WTC11 (cell line): Measurements from ENCODE around the gene DISC1. TPM values are rescaled to one million over a fixed set of nuclear protein-coding genes. Genes with fewer than 3 reads are reported as not detected.

Source experiments
- ATAC-seq: fragments of 200-7000 bp; cut with Tn5 transposase; 2 replicates; pipeline ENCODE4 v1.10.0; 2021; ENCODE audit warnings: mild to moderate bottlenecking, moderate library complexity
- CTCF ChIA-PET: fragments of 300-600 bp; sonication (Branson Sonifier 250); formaldehyde crosslinking; loops from one replicate; lab custom pipeline; 2021; ENCODE audit warnings: antibody characterized with exemption; lab: Charles Lee
- POLR2A ChIA-PET: fragments of 350-600 bp; sonication (Branson Sonifier 250); formaldehyde crosslinking; loops from one replicate; lab custom pipeline; 2021; ENCODE audit warnings: antibody characterized with exemption; lab: Charles Lee
- DNase-seq: peaks from one replicate; pipeline ENCODE4 v3.0.0; 2021; ENCODE audit warnings: low spot score
- H3K27ac Mint-ChIP-seq: 2 replicates; pipeline ENCODE4 v1.8.0; 2021; ENCODE audit warnings: mixed read lengths
- H3K27me3 Mint-ChIP-seq: 2 replicates; pipeline ENCODE4 v1.8.0; 2021; ENCODE audit warnings: low read depth, mild to moderate bottlenecking, moderate library complexity, mixed read lengths
- H3K36me3 Mint-ChIP-seq: 2 replicates; pipeline ENCODE4 v1.8.0; 2021; ENCODE audit warnings: mixed read lengths
- H3K4me1 Mint-ChIP-seq: 2 replicates; pipeline ENCODE4 v1.8.0; 2022; ENCODE audit warnings: mixed read lengths
- H3K4me3 Mint-ChIP-seq: 2 replicates; pipeline ENCODE4 v1.8.0; 2021; ENCODE audit warnings: mild to moderate bottlenecking, moderate library complexity, mixed read lengths
- H3K9me3 Mint-ChIP-seq: 2 replicates; pipeline ENCODE4 v1.8.0; 2021; ENCODE audit warnings: mixed read lengths
- CTCF ChIP-seq: fragments of 200-600 bp; IDR thresholded peaks from 2 replicates; pipeline ENCODE4 v1.8.0; 2022; ENCODE audit warnings: antibody characterized with exemption
- E2F4 ChIP-seq: sonication (generic); formaldehyde crosslinking; IDR thresholded peaks from 2 replicates; pipeline ENCODE4 v1.8.1; 2022; ENCODE audit warnings: low read depth, mild to moderate bottlenecking, moderate library complexity, missing genetic modification reagents, borderline replicate concordance
- ESRRA ChIP-seq: sonication (generic); formaldehyde crosslinking; IDR thresholded peaks from 2 replicates; pipeline ENCODE4 v1.8.1; 2022; ENCODE audit warnings: mild to moderate bottlenecking, missing genetic modification reagents, borderline replicate concordance
- ETV6 ChIP-seq: sonication (generic); formaldehyde crosslinking; IDR thresholded peaks from 2 replicates; pipeline ENCODE4 v1.8.1; 2022; ENCODE audit warnings: mild to moderate bottlenecking, missing genetic modification reagents
- FOXJ3 ChIP-seq: sonication (generic); formaldehyde crosslinking; IDR thresholded peaks from 2 replicates; pipeline ENCODE4 v1.9.0; 2021; ENCODE audit warnings: missing genetic modification reagents, mild to moderate bottlenecking, borderline replicate concordance
- GTF2I ChIP-seq: fragments of 250-450 bp; sonication (Bioruptor Pico); conservative IDR thresholded peaks from 2 replicates; pipeline ENCODE4 v1.4.0; 2021; ENCODE audit warnings: mild to moderate bottlenecking
- HMGA2 ChIP-seq: fragments of 250-450 bp; sonication (Bioruptor Pico); IDR thresholded peaks from 2 replicates; pipeline ENCODE4 v1.4.0; 2021; ENCODE audit warnings: mild to moderate bottlenecking, moderate library complexity
- JAZF1 ChIP-seq: fragments of 250-450 bp; sonication (Bioruptor Pico); IDR thresholded peaks from 2 replicates; pipeline ENCODE4 v1.9.0; 2021; ENCODE audit warnings: moderate library complexity, mild to moderate bottlenecking, inconsistent platforms
- MXD4 ChIP-seq: fragments of 250-450 bp; sonication (Bioruptor Pico); IDR thresholded peaks from 2 replicates; pipeline ENCODE4 v1.8.0; 2021; ENCODE audit warnings: mild to moderate bottlenecking, moderate library complexity, borderline replicate concordance
- OVOL2 ChIP-seq: fragments of 250-450 bp; sonication (Bioruptor Pico); IDR thresholded peaks from 2 replicates; pipeline ENCODE4 v1.9.0; 2021; ENCODE audit warnings: mild to moderate bottlenecking, borderline replicate concordance
- SMAD4 ChIP-seq: sonication (generic); formaldehyde crosslinking; IDR thresholded peaks from 2 replicates; pipeline ENCODE4 v1.8.0; 2022; ENCODE audit warnings: mild to moderate bottlenecking, missing genetic modification reagents
- STAT6 ChIP-seq: sonication (generic); formaldehyde crosslinking; conservative IDR thresholded peaks from 2 replicates; pipeline ENCODE4 v1.8.1; 2023; ENCODE audit warnings: mild to moderate bottlenecking, low read depth, missing genetic modification reagents, moderate library complexity
- ZBTB43 ChIP-seq: sonication (generic); formaldehyde crosslinking; IDR thresholded peaks from 2 replicates; pipeline ENCODE4 v1.8.1; 2023; ENCODE audit warnings: mild to moderate bottlenecking, missing genetic modification reagents
- ZNF138 ChIP-seq: sonication (generic); formaldehyde crosslinking; conservative IDR thresholded peaks from 2 replicates; pipeline ENCODE4 v1.8.1; 2022; ENCODE audit warnings: mild to moderate bottlenecking, moderate library complexity, missing genetic modification reagents
- ZNF317 ChIP-seq: sonication (generic); formaldehyde crosslinking; IDR thresholded peaks from 2 replicates; pipeline ENCODE4 v1.8.1; 2023; ENCODE audit warnings: low read depth, mild to moderate bottlenecking, moderate library complexity, missing genetic modification reagents, borderline replicate concordance
- ZNF396 ChIP-seq: fragments of 250-450 bp; sonication (Bioruptor Pico); IDR thresholded peaks from 2 replicates; pipeline ENCODE4 v1.8.0; 2021; ENCODE audit warnings: mild to moderate bottlenecking, moderate library complexity, borderline replicate concordance
- ZNF671 ChIP-seq: fragments of 250-450 bp; sonication (Bioruptor Pico); IDR thresholded peaks from 2 replicates; pipeline ENCODE4 v1.8.0; 2021; ENCODE audit warnings: mild to moderate bottlenecking
- total RNA-seq: library from RNA; stranded (reverse); gene quantifications from 3 replicates; pipeline ENCODE4 v1.2.3, GENCODE V29; 2021

The DISC1 gene
- total RNA-seq, 1 experiment from 2014 or later = 5.5 TPM

- Mint-ChIP-seq H3K4me3 (no peak overlapping the region), H3K36me3 (no peaks in the 10 kb centered on the region), H3K27ac (no peak overlapping the region)
These were observed 24.0 kb upstream of the DISC1 start for GRCh38 chr1:231602673-231602984.

GRCh38 chr1:231603598-231604275, 22.9 kb upstream of the DISC1 start:
- DNase-seq = peak; percentile 32

More at GRCh38 chr1:231602673-231602984, 24.0 kb upstream of the DISC1 start:
- no peak for DNase-seq
- peaks cover 8% of the 10 kb centered on the region for H3K27me3 Mint-ChIP-seq
- TF ChIP-seq ESRRA (CRISPR knock-in tag) (no peak), ZNF317 (no peak), ZBTB43 (CRISPR knock-in tag) (no peak)
- ChIA-PET CTCF (interaction anchor here (0.6 to 1.0 kb wide), 2 partner anchors 239 to 264 kb away, joined by 3 to 10 read pairs; partner anchors contain the start of gene SPRTN), POLR2A (interaction anchor here (0.6 kb wide), 1 partner anchor 100 kb away, joined by 4 read pairs; no protein-coding TSS in a partner anchor)
- H3K4me1 Mint-ChIP-seq = peaks cover 13% of the 10 kb centered on the region
- no peak for ATAC-seq
- no peaks in the 10 kb centered on the region for H3K9me3 Mint-ChIP-seq

GRCh38 chr1:231604276-231604621, 22.3 kb upstream of the DISC1 start:
- H3K36me3 Mint-ChIP-seq = no peaks in the 10 kb centered on the region
- ATAC-seq (no peak), DNase-seq (no peak)
- no peaks in the 10 kb centered on the region for H3K9me3 Mint-ChIP-seq
- H3K4me1 Mint-ChIP-seq = peaks cover 13% of the 10 kb centered on the region
- H3K27me3 Mint-ChIP-seq = peaks cover 8% of the 10 kb centered on the region
- POLR2A ChIA-PET = no interaction called here
- CTCF ChIA-PET = no interaction called here
- H3K27ac Mint-ChIP-seq = no peak overlapping the region
- no peak for TF ChIP-seq MXD4 (CRISPR knock-in tag)
- no peak for TF ChIP-seq ZNF396 (CRISPR knock-in tag)
- no peak for TF ChIP-seq JAZF1 (CRISPR knock-in tag)
- TF ChIP-seq STAT6 (CRISPR knock-in tag) = no peak
- TF ChIP-seq OVOL2 = no peak
- no peak for TF ChIP-seq GTF2I (CRISPR knock-in tag)
- no peak for TF ChIP-seq ZNF138 (CRISPR knock-in tag)
- no peak for TF ChIP-seq E2F4 (CRISPR knock-in tag)
- TF ChIP-seq HMGA2 (CRISPR knock-in tag) = no peak
- TF ChIP-seq FOXJ3 = no peak
- TF ChIP-seq ETV6 (CRISPR knock-in tag) = no peak
- TF ChIP-seq SMAD4 = no peak
- TF ChIP-seq ZNF671 (CRISPR knock-in tag) = no peak
- H3K4me3 Mint-ChIP-seq = no peak overlapping the region

More at GRCh38 chr1:231603598-231604275, 22.9 kb upstream of the DISC1 start:
- H3K4me3 Mint-ChIP-seq = peak overlapping the region; percentile 44
- no peaks in the 10 kb centered on the region for H3K36me3 Mint-ChIP-seq
- TF ChIP-seq MXD4 (CRISPR knock-in tag) (no peak), CTCF (peak; percentile 39; the same call in 1 of the 2 replicates)
- ChIA-PET CTCF (interaction anchor here (0.6 to 1.0 kb wide), 4 partner anchors 32 to 266 kb away, joined by 3 to 10 read pairs (median 4); partner anchors contain the start of gene SPRTN), POLR2A (no interaction called here)
- no peak overlapping the region for H3K27ac Mint-ChIP-seq
- peaks cover 8% of the 10 kb centered on the region; the same call in 1 of the 2 replicates for H3K27me3 Mint-ChIP-seq
- peak; percentile 67 for ATAC-seq
- H3K4me1 Mint-ChIP-seq = peaks cover 13% of the 10 kb centered on the region
- no peaks in the 10 kb centered on the region for H3K9me3 Mint-ChIP-seq
